Measurements from ENCODE around the gene SRL. TPM values are rescaled to one million over a fixed set of nuclear protein-coding genes. Genes with fewer than 3 reads are reported as not detected.
A peak's percentile ranks its signal among the peaks of the same experiment; 100 is the strongest.

The SRL gene
- total RNA-seq, 4 donors from 2014 or later, result 0.67 to 1.1 (median 0.84) TPM

GRCh38 chr16:4207683-4208340 lies 34.1 kb downstream of the SRL start:
- peak overlapping the region in 2 of 3 donors; percentile 33 to 64 for H3K27ac ChIP-seq
- no peak overlapping the region for H3K4me3 ChIP-seq (replicated peaks in 1 of 3)
- no peaks in the 10 kb centered on the region for H3K36me3 ChIP-seq
- no peaks in the 10 kb centered on the region for H3K27me3 ChIP-seq
- intact Hi-C loops (cut with DNase I), result loop anchor here (5.0 kb wide), 1 partner anchor 124 kb away; no protein-coding TSS in a partner anchor
- TF ChIP-seq, protein P1, sequence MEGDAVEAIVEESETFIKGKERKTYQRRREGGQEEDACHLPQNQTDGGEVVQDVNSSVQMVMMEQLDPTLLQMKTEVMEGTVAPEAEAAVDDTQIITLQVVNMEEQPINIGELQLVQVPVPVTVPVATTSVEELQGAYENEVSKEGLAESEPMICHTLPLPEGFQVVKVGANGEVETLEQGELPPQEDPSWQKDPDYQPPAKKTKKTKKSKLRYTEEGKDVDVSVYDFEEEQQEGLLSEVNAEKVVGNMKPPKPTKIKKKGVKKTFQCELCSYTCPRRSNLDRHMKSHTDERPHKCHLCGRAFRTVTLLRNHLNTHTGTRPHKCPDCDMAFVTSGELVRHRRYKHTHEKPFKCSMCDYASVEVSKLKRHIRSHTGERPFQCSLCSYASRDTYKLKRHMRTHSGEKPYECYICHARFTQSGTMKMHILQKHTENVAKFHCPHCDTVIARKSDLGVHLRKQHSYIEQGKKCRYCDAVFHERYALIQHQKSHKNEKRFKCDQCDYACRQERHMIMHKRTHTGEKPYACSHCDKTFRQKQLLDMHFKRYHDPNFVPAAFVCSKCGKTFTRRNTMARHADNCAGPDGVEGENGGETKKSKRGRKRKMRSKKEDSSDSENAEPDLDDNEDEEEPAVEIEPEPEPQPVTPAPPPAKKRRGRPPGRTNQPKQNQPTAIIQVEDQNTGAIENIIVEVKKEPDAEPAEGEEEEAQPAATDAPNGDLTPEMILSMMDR (IDR thresholded peaks at IDR 0.05), result no peak
- TF ChIP-seq POLR2A (IDR thresholded peaks at IDR 0.05), result no peak
- no peaks in the 10 kb centered on the region for H3K9me3 ChIP-seq
- H3K4me1 ChIP-seq, result peaks cover 10 to 43% of the 10 kb centered on the region in 2 donors
- DNase-seq, result peak; percentile 73 to 82
- WGBS, 2 donors, result 68 to 69% methylated on average over 16 to 23 of the region's 23 CpGs

GRCh38 chr16:4207229-4207628 lies 34.7 kb downstream of the SRL start:
- WGBS, 2 donors, result 85 to 87% methylated on average over 13 to 14 of the region's 14 CpGs
- Histone ChIP-seq H3K27me3 (no peaks in the 10 kb centered on the region), H3K36me3 (no peaks in the 10 kb centered on the region), H3K4me3 (replicated peaks in 1 of 3) (no peak overlapping the region), H3K4me1 (peaks cover 6 to 38% of the 10 kb centered on the region in 2 donors), H3K27ac (peak overlapping the region in 1 of 3 donors; percentile 33), H3K9me3 (no peaks in the 10 kb centered on the region)
- TF ChIP-seq, protein P1 (IDR thresholded peaks at IDR 0.05), result no peak
- no peak for TF ChIP-seq POLR2A (IDR thresholded peaks at IDR 0.05)
- intact Hi-C loops (cut with DNase I), result loop anchor here (5.0 kb wide), 1 partner anchor 125 kb away; no protein-coding TSS in a partner anchor
- DNase-seq, result no peak

DNA sequence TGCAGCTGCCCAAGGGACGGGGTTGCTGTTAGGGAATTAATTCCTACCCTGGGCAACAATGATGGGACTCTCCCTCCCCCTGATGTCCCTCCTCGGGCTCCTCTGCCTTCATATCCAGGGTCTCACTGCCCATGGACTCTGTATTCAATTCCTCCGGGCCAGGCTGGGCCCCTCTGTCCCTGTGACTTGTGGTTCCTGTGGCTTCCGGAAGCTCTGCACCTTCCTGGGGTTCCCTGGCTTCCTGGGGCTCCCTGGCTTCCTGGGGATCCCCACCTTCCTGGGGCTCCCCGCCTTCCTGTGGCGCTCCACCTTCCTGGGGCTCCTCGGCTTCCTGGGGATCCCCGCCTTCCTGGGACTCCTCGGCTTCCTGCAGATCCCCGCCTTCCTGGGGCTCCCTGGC lies 35.2 kb downstream of the SRL start:
- Histone ChIP-seq H3K27me3 (no peaks in the 10 kb centered on the region), H3K4me3 (replicated peaks in 1 of 3) (no peak overlapping the region), H3K9me3 (no peaks in the 10 kb centered on the region), H3K4me1 (peaks cover 6 to 34% of the 10 kb centered on the region in 2 donors), H3K36me3 (no peaks in the 10 kb centered on the region), H3K27ac (no peak overlapping the region)
- no peak for TF ChIP-seq POLR2A (IDR thresholded peaks at IDR 0.05)
- TF ChIP-seq, protein P1 (IDR thresholded peaks at IDR 0.05), result no peak
- intact Hi-C loops (cut with DNase I), result loop anchor here (5.0 kb wide), 1 partner anchor 126 kb away; no protein-coding TSS in a partner anchor
- DNase-seq, result no peak
- 79 to 90% methylated on average over 10 of the region's 10 CpGs for WGBS, 2 donors

DNA sequence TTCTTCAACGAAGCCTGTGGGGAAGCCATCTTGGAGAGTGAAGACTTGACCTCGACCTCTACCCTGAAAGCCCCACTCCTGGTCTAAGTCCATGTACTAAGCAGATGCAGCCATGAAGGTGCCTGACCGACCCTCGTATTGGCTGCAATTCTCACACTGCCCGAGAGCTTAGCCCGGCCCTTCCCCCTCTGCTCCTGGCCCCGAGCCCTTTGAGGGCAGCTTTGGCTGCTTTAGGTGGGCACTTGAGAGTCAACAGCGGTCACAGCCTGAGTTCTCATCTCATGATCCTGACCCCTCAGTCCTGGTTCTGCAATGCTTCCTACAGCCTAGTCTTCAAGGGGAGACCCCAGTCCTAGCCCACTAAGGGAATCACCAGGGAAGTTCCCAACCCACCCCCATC lies 35.9 kb downstream of the SRL start:
- H3K9me3 ChIP-seq, result no peaks in the 10 kb centered on the region
- 34 to 54% methylated on average over 6 to 8 of the region's 8 CpGs for WGBS, 2 donors
- TF ChIP-seq POLR2A (IDR thresholded peaks at IDR 0.05), result no peak
- TF ChIP-seq, protein P1 (IDR thresholded peaks at IDR 0.05), result no peak
- intact Hi-C loops (cut with DNase I), result loop anchor here (5.0 kb wide), 1 partner anchor 126 kb away; no protein-coding TSS in a partner anchor
- no peaks in the 10 kb centered on the region for H3K27me3 ChIP-seq
- peaks cover 6 to 34% of the 10 kb centered on the region in 2 donors for H3K4me1 ChIP-seq
- no peak overlapping the region for H3K4me3 ChIP-seq (replicated peaks in 1 of 3)
- no peak overlapping the region for H3K27ac ChIP-seq
- peak; percentile 69 to 71 for DNase-seq
- no peaks in the 10 kb centered on the region for H3K36me3 ChIP-seq

DNA sequence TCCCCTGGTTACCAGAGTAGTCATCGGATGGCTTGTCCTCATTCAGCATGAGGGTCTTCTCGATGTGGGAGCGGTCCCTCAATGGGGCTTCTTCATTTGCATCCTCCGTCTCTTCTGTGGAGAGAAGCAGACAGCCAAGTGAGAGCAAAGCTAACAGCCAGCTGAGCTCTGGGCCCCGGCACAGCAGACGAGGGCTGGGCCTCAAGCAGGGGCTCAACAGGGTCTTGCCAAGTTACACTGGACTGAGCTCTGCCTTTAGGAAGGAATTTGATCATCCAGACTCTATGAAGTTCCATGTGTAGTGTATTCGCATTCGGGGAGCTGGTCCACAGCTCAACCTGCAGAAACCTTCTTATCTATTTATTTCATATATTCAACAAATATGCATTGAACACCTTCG lies 37.4 kb downstream of the SRL start:
- TF ChIP-seq POLR2A (IDR thresholded peaks at IDR 0.05), result no peak
- TF ChIP-seq, protein P1 (IDR thresholded peaks at IDR 0.05), result no peak
- H3K9me3 ChIP-seq, result no peaks in the 10 kb centered on the region
- 88 to 94% methylated on average over 9 of the region's 9 CpGs for WGBS, 2 donors
- intact Hi-C loops (cut with DNase I), result loop anchor here (5.0 kb wide), 1 partner anchor 53 kb away; no protein-coding TSS in a partner anchor
- peaks cover 6 to 43% of the 10 kb centered on the region in 2 donors for H3K4me1 ChIP-seq
- DNase-seq, result no peak
- H3K27me3 ChIP-seq, result no peaks in the 10 kb centered on the region
- H3K27ac ChIP-seq, result no peak overlapping the region
- H3K36me3 ChIP-seq, result no peaks in the 10 kb centered on the region
- no peak overlapping the region for H3K4me3 ChIP-seq (replicated peaks in 1 of 3)
